NCI-H1092 treated with DMSO at 0.1 percent for 48 hours (cell line): ENCODE measurements around the gene UNC5B.
"Not testable (repeated sequence)": the region's sequence is repeated elsewhere in the genome, so short reads cannot be mapped to it uniquely, and the experiment has no call there.

ENCODE experiments used
- DNase-seq: peaks from one replicate; lab custom pipeline; 2025; lab: John Stamatoyannopoulos, UW

UNC5B gene

DNA sequence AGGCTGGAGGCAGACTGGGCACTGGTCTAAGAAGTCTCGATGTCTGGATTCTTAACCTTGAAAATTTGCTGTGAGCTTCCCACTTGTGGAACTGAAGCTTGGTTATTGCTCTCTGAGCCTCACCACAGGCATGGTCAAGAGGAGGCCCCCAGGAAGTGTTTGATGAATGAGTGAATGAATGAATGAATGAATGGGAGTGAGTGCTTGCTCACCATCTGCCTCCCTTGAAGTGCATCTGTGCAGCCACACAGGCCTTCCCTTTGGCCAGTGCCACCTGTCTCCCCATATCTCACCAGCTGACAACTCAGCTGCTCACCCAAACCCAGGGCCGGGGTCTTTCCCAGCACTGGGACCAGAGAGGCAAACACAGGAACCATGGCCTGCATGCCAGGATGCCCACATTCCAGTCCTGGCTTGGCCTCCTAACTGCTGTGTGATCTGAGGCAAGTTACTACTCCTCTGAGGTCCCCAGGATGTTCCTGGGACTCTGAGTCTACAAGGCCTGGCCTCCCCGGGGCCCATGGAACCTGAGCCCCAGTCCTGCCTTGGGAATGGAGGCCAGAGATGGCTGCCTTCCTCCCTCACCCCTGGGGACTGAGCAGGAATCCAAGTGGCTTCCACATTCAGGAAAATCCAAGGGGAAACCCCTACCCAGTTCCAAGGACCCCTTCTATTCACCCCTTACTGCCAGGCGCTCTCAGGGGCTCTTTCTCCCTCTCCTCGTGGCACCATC, 55.3 kb downstream of the UNC5B start:
- DNase-seq: no peak

DNA sequence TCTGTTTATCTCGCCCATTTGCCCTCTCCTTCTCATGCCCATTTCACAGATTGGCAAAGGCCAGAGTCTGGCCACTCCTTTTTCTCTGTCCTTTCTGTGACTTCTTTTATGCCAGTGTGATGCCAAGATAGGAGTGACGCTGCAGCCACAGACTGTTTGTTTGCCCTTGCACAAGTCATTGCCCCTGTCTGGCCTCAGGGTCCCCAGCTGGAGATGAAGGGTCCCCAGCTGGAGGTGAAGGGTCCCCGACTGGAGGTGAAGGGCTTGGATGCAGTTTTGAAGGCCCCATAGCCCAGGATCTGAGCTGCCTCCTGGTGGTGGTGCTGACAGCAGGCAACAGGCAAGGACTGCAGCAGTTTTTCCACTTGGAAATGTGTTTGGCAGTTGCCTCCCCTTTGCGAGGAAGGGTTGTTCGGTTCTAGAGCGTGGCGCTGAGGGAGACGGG, 55.9 kb downstream of the UNC5B start:
- peak; percentile 22 for DNase-seq

DNA sequence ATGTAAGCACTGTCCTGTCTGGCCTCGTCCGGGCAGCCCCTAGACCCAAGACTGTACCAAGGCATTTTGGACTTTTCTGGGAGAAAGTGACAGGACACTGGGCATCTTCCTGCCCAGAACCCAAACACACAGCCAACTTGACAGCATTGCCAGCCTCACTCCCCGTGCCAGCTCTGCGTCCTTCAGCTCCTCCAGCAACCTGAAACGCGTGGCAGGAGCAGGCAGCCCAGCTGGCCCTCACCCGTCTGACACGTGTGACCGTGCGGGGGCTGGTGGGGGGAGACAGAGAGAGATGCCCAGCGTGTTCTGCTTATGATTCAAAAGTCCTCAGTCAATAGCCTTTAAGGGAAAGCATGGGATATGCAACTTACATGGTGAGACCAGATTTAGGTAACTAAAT, 56.4 kb downstream of the UNC5B start:
- DNase-seq: no peak

DNA sequence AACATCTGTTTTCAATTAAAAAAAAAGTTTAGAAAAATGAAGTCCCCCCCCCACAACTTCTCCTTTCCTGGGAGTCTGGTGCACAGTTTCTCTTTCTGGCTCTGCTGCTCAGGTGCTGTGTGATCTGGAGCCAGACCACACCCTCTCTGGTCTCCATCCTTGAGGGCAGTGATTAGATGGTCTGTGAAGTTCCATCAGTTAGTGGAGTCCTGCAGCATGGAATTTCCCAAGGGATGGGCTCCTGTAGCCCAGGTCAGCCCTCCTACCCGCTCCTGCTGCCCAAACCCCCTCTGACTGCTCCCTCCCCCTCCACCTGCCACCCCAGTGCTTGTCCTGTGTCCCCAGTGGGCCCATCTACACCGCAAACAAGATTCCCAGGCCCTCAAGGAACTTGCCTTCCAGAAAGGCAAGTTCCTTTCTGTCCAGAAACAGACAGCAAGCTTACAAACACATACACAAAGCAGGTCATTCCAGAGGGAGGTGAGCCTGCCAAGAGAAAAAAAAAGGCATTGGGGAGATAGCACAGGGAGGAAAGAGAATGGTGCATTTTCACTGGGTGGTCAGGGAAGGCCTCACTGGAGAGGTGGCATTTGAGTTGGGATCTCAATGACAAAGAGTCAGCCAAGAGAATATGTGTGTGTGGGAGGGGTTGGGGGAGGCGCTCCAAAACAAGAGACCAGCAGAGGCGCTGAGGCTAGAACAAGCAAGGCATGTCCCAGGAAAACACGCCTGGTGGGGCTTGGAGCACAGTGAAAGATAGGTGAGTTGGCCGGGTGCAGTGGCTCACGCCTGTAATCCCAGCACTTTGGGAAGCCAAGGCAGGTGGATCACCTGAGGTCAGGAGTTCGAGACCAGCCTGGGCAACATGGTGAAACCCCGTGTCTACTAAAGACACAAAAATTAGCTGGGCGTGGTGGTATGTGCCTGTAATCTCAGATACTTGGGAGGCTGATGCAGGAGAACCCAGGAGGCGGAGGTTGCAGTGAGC, 57.2 kb downstream of the UNC5B start:
- no peak for DNase-seq

DNA sequence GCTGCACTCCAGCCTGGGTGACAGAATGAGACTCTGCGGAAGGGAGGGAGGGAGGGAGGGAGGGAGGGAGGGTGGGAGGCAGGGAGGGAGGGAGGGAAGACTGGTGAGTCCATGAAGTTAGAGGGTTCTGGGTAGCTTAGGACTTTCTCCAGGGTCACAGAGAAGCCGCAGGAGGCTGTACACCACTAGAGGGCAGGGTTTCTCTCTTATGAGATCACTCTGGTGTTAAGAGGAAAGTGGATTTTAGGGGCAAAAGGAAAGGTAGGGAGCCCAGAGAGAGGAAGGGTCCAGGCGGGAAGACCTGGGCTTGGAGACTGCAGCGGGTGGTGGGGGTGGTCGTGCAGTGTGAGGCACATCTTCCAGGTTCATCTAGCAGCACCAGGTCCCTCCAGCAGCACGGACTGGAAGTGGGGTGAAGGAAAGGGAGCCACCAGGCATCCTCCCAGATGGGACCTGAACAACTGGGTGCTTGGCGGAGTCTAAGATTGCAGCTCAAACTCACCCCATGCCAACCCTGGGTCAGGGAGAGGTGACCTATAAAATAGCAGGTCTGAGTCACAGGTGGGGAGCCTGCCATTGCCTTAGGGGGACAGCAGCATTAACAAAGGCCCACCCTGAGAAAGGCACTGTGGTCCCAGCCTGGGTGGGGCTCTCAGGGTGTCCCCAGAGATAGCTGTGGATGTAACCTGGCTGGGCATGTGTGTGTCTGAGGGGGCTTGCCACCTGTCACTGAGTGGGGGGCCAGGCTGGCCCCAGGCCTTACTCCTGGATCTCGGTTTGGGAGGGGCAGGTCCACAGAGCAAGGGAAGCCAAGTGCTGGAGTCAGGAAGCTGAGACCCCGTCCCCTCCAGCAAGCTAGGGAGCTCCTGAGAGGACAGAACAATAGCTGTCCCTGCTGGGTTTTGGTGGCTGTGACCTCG, 58.2 kb downstream of the UNC5B start:
- peak; percentile 44 for DNase-seq

DNA sequence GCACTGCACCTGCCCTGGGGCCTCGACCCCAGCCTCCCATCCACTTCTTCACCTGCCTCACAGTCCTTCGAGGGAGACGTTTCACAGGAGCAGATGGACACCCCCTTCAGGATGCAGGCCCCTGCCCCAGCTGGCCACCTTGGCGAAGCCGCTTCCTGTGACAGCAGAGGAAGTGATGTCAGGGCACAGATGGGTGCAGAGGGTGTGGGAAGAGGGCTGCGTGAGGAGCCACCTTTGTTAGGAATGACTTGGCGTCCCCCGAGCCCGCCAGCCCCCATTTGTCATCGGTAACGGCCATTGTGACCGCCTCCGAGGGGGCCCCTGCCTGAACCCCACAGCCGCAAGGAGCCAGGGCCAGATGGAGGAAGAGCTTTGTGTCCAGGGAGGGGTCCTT, 59.3 kb downstream of the UNC5B start:
- no peak for DNase-seq

DNA sequence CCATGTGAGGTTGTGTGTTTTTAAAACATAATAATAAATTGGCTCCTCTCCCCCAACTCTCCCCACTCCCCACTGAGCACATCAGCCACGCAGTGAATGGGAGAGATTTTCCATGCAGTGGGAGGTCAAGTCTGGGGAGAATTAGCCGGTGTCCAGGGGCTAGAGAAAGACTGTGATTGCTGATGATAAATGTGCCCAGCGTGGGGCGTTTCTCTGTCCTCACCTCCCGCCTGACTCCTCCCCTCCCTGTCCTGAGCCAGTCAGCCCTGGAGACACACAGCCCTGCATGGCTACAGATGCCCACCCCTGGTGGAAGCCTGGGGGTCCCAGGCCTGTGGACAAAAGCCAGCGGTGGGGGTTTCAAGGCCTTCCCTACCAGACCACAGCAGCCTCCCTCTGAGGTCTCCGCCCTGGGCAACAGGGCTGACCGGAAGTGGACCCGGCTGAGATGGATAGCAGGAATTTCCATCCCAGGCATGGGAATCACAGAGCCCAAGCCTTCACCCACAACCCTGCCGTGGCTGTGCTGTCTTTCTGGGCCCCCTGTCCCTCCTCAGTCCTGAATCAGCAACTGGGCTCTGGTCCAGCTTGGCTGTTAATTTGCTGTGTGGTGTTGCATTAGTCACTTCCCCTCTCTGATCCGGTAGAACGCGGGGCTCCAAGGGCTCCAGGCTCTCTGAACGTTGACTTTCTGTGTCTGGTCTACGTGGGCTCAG, 59.8 kb downstream of the UNC5B start:
- DNase-seq: no peak

DNA sequence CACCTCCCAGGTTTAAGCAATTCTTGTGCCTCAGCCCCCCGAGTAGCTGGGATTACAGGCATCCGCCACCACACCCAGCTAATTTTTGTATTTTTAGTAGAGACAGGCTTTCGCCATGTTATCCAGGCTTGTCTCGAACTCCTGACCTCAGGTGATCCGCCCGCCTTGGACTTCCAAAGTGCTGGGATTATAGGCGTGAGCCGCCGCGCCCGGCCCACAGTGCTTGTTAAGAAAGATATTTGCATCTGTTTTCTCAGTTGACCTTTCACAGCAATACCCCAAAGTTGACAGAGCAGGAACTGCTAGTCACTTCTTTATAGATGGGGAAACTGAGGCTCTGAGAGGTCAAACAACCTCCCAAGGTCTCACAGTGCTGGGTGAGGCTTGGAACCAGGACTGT, 60.6 kb downstream of the UNC5B start:
- not testable (repeated sequence) for DNase-seq

DNA sequence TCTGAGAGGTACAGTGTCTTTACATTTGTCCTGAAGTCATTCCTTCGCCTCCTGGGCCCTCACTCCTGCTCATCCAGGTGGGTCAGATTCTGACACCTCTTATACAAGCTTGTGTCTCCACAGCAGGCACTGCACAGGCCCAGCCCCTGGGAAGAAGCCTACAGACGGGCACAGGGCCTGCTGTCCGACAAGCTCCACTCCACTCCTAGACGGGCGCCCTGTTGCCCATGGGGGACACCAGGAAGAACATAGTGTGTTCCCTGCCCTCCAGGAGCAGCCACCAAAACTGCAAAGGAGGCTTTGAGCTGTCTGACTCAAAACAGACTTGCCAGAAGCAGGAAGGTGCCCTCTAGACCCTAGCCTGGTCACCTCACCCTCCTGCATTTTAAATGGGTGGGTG, 61.1 kb downstream of the UNC5B start:
- no peak for DNase-seq

DNA sequence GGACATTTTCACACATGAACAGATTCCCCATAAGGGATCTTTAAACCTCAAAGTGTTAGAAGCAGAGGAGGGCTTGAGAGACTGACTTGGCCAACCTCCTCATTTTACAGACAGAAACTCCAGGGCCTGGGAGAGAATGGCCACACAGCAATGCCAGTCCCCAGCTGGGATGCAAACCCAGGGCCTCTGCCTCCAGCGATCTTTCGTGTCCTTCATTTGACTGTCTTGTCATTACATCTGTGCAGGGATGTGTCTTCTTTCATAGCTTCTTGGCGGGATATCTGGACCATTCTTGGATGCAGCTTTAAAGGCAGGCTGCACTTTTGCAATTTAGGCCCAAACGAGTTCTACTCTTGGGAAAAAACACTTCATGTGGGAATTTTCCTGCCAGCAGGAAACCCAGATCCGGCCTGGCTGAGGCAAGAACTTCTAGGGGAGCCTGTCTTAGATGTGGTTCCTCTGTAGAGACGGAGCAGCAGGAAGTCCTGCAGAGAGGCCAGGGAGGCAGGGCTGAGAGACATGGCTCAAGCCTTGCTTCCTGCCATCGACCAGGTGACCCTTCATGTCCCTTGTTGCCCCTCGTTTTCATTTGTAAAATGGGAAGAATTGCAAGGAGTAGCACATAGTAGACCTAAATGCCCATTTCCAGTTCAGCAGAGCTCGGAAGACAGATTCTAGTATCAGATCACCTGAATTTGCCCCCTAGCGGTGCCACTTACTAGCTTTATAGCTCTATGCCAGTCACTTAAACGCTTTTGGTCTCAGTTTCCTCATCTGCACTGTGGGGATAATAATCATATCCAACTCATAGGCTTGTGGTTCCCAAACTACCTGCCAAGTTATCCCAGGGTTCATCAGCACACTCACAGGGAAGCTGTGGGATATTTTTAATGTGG, 62.8 kb downstream of the UNC5B start:
- no peak for DNase-seq

DNA sequence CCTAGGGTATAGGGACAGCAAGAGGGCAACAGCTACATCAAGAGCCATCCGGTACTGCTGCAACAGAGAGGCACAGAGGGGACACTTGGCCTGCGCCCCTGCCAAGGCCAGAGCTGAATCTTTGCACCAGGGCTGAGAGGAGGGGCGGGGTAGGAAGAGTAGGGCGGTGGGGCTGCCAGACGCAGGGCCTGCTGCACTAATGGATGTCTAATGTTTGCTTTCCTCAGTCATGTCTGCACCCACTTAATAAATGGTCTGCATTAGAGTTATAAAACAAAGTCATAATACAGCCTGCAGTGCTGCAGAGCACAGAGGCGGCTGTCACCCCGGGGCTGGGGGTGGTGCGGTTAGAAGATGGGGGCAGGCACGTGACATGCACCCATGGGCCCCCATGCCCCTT, 64.5 kb downstream of the UNC5B start:
- no peak for DNase-seq

DNA sequence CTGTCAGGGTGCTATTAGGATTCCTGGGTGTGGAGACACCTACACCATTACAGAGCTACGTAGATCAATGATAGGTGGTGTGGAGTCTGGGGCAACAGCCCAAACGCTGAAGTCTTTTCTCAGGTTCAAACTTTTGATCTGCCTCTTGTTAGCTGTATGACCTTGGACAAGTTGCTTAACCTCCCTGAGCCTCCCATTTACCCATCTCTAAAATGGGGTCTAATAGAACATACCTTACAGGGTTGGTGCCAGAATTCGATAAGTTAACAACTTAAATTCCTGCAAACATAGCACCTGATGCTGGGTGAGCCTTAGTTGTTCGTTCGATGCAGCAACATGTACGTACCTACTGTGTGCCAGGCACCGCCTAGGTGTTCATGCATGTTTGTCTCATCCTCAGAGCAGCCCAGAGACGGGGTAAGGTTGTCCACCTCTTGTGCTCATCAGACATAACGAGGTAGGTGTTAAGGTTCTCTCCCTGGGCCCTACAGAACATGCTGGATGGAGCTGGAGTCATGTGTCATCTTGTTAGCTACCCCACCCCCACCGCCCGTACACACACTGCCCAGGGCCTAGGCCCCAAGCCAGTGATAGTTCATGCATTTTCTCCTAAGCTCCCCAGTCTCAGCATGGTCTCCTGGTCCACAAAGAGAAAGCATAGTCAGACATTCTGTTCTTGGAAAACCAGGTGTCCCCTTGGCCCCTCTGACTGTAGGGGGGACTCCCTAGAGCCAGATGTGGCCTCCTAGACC, 65.7 kb downstream of the UNC5B start:
- DNase-seq: no peak

DNA sequence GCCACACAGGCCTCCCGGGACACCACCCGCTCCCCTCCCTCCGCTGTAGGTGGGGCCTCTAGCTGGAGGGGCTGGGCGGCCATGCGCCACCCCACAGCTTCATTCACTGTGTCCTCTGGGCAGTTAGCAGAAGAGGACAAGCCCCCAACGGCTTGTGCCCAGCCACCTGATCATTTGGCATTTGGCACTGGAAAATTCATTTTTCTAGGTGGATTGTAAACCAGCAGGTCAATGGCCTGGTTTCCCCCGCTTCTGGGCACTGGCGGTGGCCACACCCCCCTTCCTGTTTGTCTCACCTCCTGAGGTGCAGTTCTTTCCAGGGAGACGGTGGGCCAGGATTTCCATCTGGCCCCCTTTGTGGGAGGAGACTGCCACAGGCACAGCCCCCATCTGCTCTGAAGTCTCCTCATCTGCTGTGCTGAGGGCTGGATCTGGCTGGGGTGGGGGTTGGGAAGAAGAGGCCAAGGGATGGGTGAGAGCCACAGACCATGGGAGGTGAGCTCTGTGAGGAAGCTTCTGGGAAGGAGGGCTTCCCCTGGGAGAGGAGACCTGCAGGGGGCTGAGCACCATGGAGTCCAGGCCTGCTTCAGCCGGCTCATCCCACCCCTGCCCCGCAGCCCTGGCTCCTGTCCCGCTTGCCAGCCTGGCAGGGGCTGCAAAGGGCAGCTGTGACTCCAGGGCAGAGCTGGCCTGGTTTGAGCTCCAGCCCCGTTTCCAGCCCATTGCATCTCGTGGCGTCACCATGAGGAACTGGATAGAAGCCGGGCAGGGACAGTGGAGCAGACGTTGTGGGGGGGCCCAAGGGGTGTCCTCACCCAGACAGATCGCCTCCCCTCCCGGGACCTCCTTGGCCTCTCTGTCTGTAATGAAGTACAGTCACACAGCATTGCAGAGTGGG, 66.6 kb downstream of the UNC5B start:
- peak; percentile 8 for DNase-seq

DNA sequence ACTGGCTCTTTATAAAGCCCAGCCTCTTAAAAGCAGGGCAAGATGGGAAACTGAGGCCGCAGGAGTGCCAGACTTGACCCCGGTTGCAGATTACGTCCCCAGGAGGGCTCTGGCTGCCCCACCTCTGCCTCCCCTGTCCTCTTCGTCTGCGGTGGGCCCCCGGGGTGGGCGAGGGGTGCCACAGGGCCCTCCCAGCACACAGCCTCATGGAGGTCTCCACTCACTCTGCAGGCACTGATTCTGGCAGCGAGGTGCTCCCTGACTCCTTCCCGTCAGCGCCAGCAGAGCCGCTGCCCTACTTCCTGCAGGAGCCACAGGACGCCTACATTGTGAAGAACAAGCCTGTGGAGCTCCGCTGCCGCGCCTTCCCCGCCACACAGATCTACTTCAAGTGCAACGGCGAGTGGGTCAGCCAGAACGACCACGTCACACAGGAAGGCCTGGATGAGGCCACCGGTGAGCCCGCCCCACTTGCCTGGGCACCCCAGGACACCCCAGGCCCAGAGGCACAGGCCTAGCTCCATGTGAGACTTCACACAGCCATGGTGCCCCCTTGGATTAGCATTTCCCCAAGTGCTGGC, 67.3 kb downstream of the UNC5B start:
- DNase-seq: no peak

DNA sequence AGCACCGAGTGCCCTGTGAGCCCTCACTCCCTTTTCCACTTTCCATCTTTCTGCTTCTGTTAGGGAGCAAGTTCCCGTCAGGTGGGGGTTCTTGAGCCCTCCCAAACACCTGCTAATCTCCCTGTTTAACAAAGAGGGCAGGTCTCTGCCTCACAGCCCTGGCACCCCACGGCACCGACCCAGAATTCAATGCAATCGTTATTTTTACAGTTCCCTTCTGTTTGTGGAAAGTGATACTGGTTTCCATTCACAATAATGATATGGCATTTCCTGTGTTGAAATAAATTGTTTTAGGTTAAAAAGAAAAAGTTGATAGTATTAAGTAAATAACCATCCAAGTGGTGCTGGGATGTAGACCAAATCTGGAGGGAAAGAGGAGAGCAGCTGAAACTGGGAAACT, 67.8 kb downstream of the UNC5B start:
- DNase-seq: no peak

DNA sequence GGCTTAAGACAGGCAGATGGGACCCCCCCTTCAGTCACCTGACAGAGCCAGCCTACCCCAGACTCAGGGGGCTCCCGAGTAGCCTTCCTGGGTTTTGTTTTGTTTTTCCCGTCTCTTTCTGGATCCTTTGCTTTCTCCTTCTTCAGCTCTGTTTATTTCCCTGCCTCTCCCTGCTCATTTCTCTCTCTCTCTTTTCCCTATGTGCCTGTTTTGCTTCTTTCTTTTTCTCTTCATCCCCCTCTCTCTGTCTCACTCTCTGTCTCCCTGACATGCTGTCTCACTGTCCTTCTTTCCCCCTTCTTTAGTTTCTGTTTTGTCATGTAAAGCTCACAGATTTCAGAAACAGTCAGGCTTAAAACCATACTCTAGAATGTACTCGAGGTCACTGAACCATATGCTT, 68.5 kb downstream of the UNC5B start:
- DNase-seq: no peak

DNA sequence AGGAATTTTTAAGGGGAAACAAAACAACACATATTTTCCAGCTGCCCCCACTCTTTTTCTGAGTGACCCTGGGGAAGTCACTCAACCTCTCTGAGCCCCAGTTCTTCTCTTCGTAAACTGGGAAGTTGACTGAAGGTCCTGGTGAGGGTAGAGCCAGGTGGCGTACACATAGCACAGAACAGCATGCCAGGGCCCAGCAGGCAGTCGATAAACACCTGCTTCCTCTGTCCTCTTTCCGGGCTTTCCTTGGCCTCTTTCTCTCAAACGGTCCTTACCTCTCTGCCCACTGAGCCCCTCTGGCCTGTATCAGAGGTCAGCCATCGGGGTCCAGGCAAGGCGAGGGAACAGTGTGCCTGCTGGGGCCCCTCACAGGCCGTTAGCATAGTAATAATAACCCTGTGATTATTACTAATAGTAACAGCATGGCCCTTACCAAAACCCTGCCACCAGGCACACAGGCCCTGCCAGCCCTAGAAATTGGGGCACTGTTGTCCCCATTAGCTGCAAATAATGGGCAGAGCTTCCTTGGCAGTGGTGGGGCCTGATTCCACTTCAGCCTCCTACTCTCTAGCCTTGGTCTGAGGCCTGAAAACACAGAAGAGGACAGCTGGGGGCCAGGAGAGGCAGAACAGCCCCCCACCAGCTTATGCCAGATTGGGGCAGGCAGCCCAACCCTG, 69.4 kb downstream of the UNC5B start:
- DNase-seq: peak; percentile 17

DNA sequence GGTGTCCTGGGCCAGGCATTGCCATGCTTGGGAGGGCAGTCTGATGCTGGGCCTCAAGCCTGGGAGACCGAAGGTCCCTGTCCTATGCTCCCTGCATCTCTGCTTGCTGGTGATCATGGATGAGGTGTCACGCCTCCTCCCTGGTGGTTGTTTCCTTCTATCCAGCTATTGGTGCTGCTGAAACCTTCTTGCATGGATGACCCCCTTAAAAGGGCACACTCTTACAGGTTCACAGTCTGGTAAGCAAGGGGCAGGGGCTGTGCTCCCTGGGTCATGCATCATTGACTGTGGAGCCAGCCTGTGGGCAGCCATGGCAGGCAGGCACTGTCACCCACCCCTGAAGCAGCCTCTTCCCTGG, 69.9 kb downstream of the UNC5B start:
- no peak for DNase-seq
